Suprapubic skin (tissue), 4 donors: Measurements from ENCODE around the gene KRT6B. TPM values are rescaled to one million over a fixed set of nuclear protein-coding genes. Genes with fewer than 3 reads are reported as not detected.

ENCODE experiments used
- DNase-seq, 2 donors: peaks; one replicate each; pipeline ENCODE4 v3.0.0-alpha.2; 2019; ENCODE audit warnings: low spot score in 2 of 2
- H3K27ac ChIP-seq: fragments of 200-600 bp; sonication (generic); one replicate; pipeline ENCODE4 v1.5.1; 2019
- H3K27me3 ChIP-seq: fragments of 200-600 bp; sonication (generic); one replicate; pipeline ENCODE4 v1.5.1; 2019
- H3K36me3 ChIP-seq: fragments of 200-600 bp; sonication (generic); one replicate; pipeline ENCODE4 v1.5.1; 2019
- H3K4me1 ChIP-seq: fragments of 200-600 bp; sonication (generic); one replicate; pipeline ENCODE4 v1.5.1; 2019
- H3K4me3 ChIP-seq: fragments of 200-600 bp; sonication (generic); one replicate; pipeline ENCODE4 v1.5.1; 2019; ENCODE audit warnings: mild to moderate bottlenecking
- H3K9me3 ChIP-seq: fragments of 200-600 bp; sonication (generic); one replicate; pipeline ENCODE4 v1.5.1; 2019
- CTCF ChIP-seq, 2 donors: fragments of 200-600 bp in 1 of 2; fragments of 450-650 bp in 1 of 2; sonication (generic) in 1 of 2; IDR thresholded peaks; one replicate each; pipeline ENCODE4 v1.5.1; 2016 to 2019; ENCODE audit warnings: antibody characterized with exemption in 2 of 2, mild to moderate bottlenecking in 1 of 2, moderate library complexity in 1 of 2
- EP300 ChIP-seq: sonication (generic); formaldehyde crosslinking; IDR thresholded peaks from one replicate; pipeline ENCODE4 v1.6.1; 2017; ENCODE audit warnings: antibody characterized with exemption
- POLR2A ChIP-seq, 2 donors: fragments of 450-650 bp; IDR thresholded peaks; one replicate each; pipeline ENCODE4 v1.6.1; 2017; ENCODE audit warnings: antibody characterized with exemption in 2 of 2, mild to moderate bottlenecking in 2 of 2, moderate library complexity in 2 of 2
- POLR2AphosphoS5 ChIP-seq, 3 donors: sonication (generic); formaldehyde crosslinking; IDR thresholded peaks; one replicate each; pipeline ENCODE4 v1.6.1; 2017; ENCODE audit warnings: antibody characterized with exemption in 3 of 3
- WGBS: methylation state at CpG from one replicate; pipeline ENCODE4 v1.1.5; 2018; 5-methylcytosine and 5-hydroxymethylcytosine counted together
- total RNA-seq, 4 donors: library from RNA; depleted of rRNA; stranded (reverse); fragments of >200 nt; gene quantifications; one replicate each; pipeline ENCODE4 v1.1.0, GENCODE V29; 2016

Gene KRT6B
- total RNA-seq, 4 donors from 2014 or later: 44.8 to 765 (median 249) TPM

DNA sequence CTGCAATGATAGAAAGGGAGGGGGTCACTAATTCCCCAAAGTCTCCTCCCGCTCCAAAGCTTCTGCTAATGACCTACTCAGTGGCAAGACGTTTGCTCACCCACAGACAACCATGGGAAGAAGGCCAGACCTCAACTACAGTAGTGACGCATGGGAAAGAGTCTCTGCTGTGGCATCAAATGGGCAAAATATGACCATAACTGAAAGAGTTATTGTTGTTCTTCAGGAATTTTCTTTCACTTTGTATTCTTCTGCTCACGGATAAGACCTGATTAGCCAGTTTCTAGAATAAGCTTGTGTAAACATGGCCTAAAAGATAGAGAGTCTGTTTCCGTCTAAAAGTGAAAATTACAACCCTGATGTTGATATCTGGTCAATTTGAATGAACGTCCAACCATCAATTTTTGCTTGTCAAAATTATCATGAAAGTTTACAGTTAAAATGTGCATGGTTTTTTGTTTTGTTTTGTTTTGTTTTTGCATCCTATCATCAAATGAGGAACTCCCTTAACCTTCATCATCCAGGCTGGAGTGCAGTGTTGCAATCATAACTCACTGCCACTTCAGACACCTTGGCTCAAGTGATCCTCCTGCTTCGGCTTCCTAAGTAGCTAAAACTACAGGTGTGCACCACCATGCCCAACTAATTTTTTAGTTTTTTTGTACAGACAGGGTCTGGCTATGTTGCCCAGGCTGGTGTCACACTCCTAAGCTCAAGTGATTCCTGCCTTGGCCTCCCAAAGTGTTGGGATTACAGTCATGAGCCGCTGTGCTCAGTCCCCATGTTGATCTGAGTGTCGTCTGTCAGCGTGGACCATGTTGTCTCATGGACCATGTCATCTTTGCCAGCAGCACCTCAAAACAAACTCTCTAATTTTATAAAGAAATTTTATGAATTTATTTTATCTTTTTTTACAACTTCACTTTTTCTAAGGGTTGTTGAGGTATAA, 7.0 kb downstream of the KRT6B start:
- TF ChIP-seq EP300 (no peak), CTCF (IDR thresholded peaks at IDR 0.05) (no peak), POLR2A (IDR thresholded peaks at IDR 0.05) (no peak), POLR2AphosphoS5 (IDR thresholded peaks at IDR 0.05) (no peak)
- H3K36me3 ChIP-seq: no peaks in the 10 kb centered on the region
- no peak overlapping the region for H3K4me3 ChIP-seq
- DNase-seq: peak in 1 of 2 donors; percentile 62
- 77% methylated on average over 10 of the region's 10 CpGs for WGBS
- H3K27ac ChIP-seq: peak overlapping the region; percentile 7
- peaks cover 17% of the 10 kb centered on the region for H3K27me3 ChIP-seq
- H3K9me3 ChIP-seq: no peaks in the 10 kb centered on the region
- no peaks in the 10 kb centered on the region for H3K4me1 ChIP-seq

DNA sequence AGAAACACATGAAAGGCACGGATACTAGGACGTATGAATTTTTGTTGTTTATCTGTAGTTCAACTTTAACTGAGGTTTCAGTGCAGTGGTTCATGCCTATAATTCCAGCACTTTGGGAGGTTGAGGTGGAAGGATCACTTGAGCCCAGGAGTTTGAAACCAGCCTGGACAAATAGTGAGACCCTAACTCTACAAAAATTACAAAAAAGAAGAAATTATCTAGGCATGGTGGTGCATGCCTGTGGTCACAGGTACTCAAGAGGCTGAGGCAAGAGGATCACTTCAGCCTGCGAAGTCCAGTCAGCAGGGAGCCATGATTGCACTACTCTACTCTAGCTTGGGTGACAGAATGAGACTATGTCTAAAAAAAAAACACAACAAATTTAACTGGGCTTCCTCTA, 8.0 kb downstream of the KRT6B start:
- WGBS: 93% methylated on average over 3 of the region's 3 CpGs
- DNase-seq: no peak

GRCh38 chr12:52442600-52443061, 9.3 kb downstream of the KRT6B start:
- TF ChIP-seq POLR2A (IDR thresholded peaks at IDR 0.05) (no peak), POLR2AphosphoS5 (IDR thresholded peaks at IDR 0.05) (no peak), CTCF (IDR thresholded peaks at IDR 0.05) (no peak), EP300 (no peak)
- Histone ChIP-seq H3K27me3 (peaks cover 14% of the 10 kb centered on the region), H3K9me3 (no peaks in the 10 kb centered on the region), H3K36me3 (no peaks in the 10 kb centered on the region), H3K4me3 (no peak overlapping the region), H3K4me1 (peaks cover 4% of the 10 kb centered on the region), H3K27ac (no peak overlapping the region)
- DNase-seq: peak in 1 of 2 donors; percentile 57
- 38% methylated on average over 5 of the region's 6 CpGs for WGBS

More for the DNA sequence above, 8.0 kb downstream of the KRT6B start:
- no peak for TF ChIP-seq EP300
- no peak for TF ChIP-seq POLR2A (IDR thresholded peaks at IDR 0.05)
- no peak for TF ChIP-seq POLR2AphosphoS5 (IDR thresholded peaks at IDR 0.05)
- no peak for TF ChIP-seq CTCF (IDR thresholded peaks at IDR 0.05)
- H3K27me3 ChIP-seq: peaks cover 17% of the 10 kb centered on the region
- H3K27ac ChIP-seq: no peak overlapping the region
- H3K36me3 ChIP-seq: no peaks in the 10 kb centered on the region
- no peaks in the 10 kb centered on the region for H3K9me3 ChIP-seq
- no peaks in the 10 kb centered on the region for H3K4me1 ChIP-seq
- H3K4me3 ChIP-seq: no peak overlapping the region

DNA sequence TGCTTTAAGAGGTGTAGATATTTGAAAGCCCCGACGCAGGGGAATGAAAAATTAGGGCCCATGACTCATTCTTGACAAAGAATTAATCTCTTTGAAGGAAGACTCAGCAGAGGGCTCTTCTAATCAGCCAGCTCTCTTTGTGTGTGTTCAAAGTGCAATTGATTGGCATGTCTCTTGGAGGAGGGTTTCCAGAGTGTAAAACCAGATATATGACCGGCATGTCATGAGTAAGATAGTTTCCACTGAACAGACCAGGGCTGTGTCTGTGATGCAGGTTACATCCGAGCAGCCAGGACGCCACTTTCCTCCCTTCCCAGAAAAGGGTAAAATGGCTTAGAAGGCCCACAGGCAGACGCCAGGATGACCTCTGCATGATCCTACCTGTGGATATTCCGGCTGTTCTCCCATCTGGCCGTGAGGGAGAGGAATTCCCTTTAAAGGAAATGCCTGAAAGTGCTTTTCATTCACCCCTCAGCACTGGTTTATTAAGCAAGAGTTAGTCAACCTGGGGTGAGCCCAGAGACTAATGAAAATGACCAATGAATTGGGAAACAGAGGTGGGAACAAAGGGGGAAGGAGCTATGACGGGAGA, 10.5 kb downstream of the KRT6B start:
- 83% methylated on average over 9 of the region's 9 CpGs for WGBS
- H3K4me1 ChIP-seq: peaks cover 6% of the 10 kb centered on the region
- H3K27ac ChIP-seq: no peak overlapping the region
- no peaks in the 10 kb centered on the region for H3K36me3 ChIP-seq
- no peak overlapping the region for H3K4me3 ChIP-seq
- peak in 1 of 2 donors; percentile 45 for DNase-seq
- TF ChIP-seq POLR2A (IDR thresholded peaks at IDR 0.05): no peak
- no peaks in the 10 kb centered on the region for H3K9me3 ChIP-seq
- H3K27me3 ChIP-seq: peaks cover 6% of the 10 kb centered on the region

DNA sequence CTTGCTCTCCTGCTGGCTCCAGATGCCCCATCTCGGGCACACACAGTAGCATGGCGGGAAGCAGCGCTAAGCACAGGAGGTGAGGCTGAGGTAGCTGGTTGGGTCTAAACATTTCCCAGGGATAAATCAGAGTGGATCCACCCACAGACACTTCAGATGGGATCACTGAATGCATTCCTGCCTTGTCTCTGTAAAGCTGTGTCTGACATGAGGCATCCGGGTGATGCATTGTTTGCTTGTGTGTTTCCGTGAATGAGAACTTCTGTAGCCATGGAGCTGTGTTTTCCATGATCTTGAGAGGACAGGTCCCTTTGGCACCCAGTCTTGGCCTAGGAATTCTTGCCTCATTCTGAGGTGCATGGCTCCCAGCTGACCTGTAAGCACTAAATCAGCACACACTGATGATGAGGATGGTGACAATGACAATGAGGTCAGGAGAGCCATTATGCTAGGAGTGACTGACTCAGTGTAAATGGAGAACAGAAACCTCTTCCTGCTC, 11.1 kb downstream of the KRT6B start:
- H3K36me3 ChIP-seq: no peaks in the 10 kb centered on the region
- 85% methylated on average over 5 of the region's 5 CpGs for WGBS
- H3K27me3 ChIP-seq: peaks cover 6% of the 10 kb centered on the region
- peaks cover 9% of the 10 kb centered on the region for H3K4me1 ChIP-seq
- DNase-seq: peak in 1 of 2 donors; percentile 55
- no peak overlapping the region for H3K4me3 ChIP-seq
- H3K9me3 ChIP-seq: no peaks in the 10 kb centered on the region
- no peak overlapping the region for H3K27ac ChIP-seq
- TF ChIP-seq EP300 (no peak), CTCF (IDR thresholded peaks at IDR 0.05) (no peak), POLR2AphosphoS5 (IDR thresholded peaks at IDR 0.05) (no peak), POLR2A (IDR thresholded peaks at IDR 0.05) (no peak)
